SU-DHL-6 (cell line): ENCODE results near the gene RBMS1.

Experiments
- EZH2phosphoT487 ChIP-seq: fragments of 200-600 bp; sonication (generic), shearing (Covaris generic); conservative IDR thresholded peaks from 2 replicates; pipeline ENCODE4 v1.6.1; 2018; ENCODE audit warnings: mild to moderate bottlenecking, antibody characterized with exemption, low read length, moderate library complexity, mixed read lengths
- TF ChIP-seq, protein P1 (sequence below): fragments of 200-600 bp; sonication (generic); IDR thresholded peaks from one replicate; pipeline ENCODE4 v1.5.1; 2017; ENCODE audit warnings: antibody characterized with exemption, mild to moderate bottlenecking, low read length, moderate library complexity; ENCODE audit not compliant: insufficient read depth, poor library complexity, severe bottlenecking

DNA sequence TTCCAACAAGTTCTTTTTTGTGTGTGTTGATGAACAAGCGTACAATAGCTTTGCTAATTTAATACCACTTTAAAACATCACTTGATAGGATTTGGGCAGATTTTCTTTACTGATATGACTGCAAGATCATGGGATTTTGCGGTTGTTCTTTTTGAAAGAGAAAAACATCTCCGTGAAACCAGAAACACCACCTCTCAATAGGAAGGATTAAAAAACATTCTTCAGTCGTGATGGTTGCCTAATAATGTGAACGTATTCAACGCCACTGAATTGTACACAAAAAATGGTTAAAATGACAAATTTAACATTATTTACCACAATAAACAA is 19.3 kb downstream of the RBMS1 start:
- TF ChIP-seq, protein P1, sequence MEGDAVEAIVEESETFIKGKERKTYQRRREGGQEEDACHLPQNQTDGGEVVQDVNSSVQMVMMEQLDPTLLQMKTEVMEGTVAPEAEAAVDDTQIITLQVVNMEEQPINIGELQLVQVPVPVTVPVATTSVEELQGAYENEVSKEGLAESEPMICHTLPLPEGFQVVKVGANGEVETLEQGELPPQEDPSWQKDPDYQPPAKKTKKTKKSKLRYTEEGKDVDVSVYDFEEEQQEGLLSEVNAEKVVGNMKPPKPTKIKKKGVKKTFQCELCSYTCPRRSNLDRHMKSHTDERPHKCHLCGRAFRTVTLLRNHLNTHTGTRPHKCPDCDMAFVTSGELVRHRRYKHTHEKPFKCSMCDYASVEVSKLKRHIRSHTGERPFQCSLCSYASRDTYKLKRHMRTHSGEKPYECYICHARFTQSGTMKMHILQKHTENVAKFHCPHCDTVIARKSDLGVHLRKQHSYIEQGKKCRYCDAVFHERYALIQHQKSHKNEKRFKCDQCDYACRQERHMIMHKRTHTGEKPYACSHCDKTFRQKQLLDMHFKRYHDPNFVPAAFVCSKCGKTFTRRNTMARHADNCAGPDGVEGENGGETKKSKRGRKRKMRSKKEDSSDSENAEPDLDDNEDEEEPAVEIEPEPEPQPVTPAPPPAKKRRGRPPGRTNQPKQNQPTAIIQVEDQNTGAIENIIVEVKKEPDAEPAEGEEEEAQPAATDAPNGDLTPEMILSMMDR = no peak
- no peak for TF ChIP-seq EZH2phosphoT487
